LHCN-M2 (cell line): ENCODE measurements around the gene HEATR9. TPM values are rescaled to one million over a fixed set of nuclear protein-coding genes. Genes with fewer than 3 reads are reported as not detected.

Source experiments
- DNase-seq: peaks from one replicate; pipeline ENCODE4 v3.0.0-alpha.2; 2012; ENCODE audit warnings: low read depth
- total RNA-seq: library from RNA; depleted of rRNA; stranded (reverse); fragments of >200 nt; gene quantifications from 2 replicates; pipeline ENCODE4 v1.2.3, GENCODE V29; 2014

HEATR9 gene
- total RNA-seq, 1 experiment from 2014 or later = not detected

- DNase-seq = peak; percentile 70
Measured at GRCh38 chr17:35865412-35866340, 3.0 kb downstream of the HEATR9 start.

GRCh38 chr17:35864853-35865252 is 3.8 kb downstream of the HEATR9 start:
- DNase-seq = no peak

- no peak for DNase-seq
Measured at GRCh38 chr17:35856603-35857002, 12.1 kb downstream of the HEATR9 start.

- no peak for DNase-seq
Measured at GRCh38 chr17:35855965-35856364, 12.7 kb downstream of the HEATR9 start.

GRCh38 chr17:35849469-35850348 is 19.0 kb downstream of the HEATR9 start:
- peak; percentile 68 for DNase-seq

- DNase-seq = no peak
Measured at GRCh38 chr17:35847633-35848373, 20.9 kb downstream of the HEATR9 start.

- DNase-seq = no peak
Measured at GRCh38 chr17:35847006-35847405, 21.7 kb downstream of the HEATR9 start.

GRCh38 chr17:35846055-35846809 is 22.5 kb downstream of the HEATR9 start:
- no peak for DNase-seq

GRCh38 chr17:35844547-35844946 is 24.1 kb downstream of the HEATR9 start:
- no peak for DNase-seq

- DNase-seq = no peak
Measured at GRCh38 chr17:35843698-35844097, 25.0 kb downstream of the HEATR9 start.

GRCh38 chr17:35842239-35842638 is 26.5 kb downstream of the HEATR9 start:
- DNase-seq = no peak

- DNase-seq = peak; percentile 15
Measured at GRCh38 chr17:35841505-35841904, 27.2 kb downstream of the HEATR9 start.

GRCh38 chr17:35841101-35841500 is 27.6 kb downstream of the HEATR9 start:
- DNase-seq = no peak

- no peak for DNase-seq
Measured at GRCh38 chr17:35825206-35825605, 43.5 kb downstream of the HEATR9 start.

- DNase-seq = no peak
Measured at GRCh38 chr17:35821308-35821707, 47.4 kb downstream of the HEATR9 start.

- DNase-seq = no peak
Measured at GRCh38 chr17:35819455-35819854, 49.2 kb downstream of the HEATR9 start.

- DNase-seq = no peak
Measured at GRCh38 chr17:35817196-35817595, 51.5 kb downstream of the HEATR9 start.

- no peak for DNase-seq
Measured at GRCh38 chr17:35816723-35817122, 52.0 kb downstream of the HEATR9 start.

GRCh38 chr17:35812456-35812855 is 56.2 kb downstream of the HEATR9 start:
- DNase-seq = no peak

- DNase-seq = no peak
Measured at GRCh38 chr17:35811759-35812158, 56.9 kb downstream of the HEATR9 start.
